Transverse colon (tissue), 4 donors: ENCODE results near the gene DUS3L.

Source experiments
- POLR2A ChIP-seq: fragments of 450-650 bp; IDR thresholded peaks from one replicate; pipeline ENCODE4 v1.6.1; 2016; ENCODE audit warnings: antibody characterized with exemption, mild to moderate bottlenecking, moderate library complexity
- POLR2AphosphoS5 ChIP-seq, 3 donors: sonication (generic); formaldehyde crosslinking; IDR thresholded peaks; one replicate each; pipeline ENCODE4 v1.6.1; 2016; ENCODE audit warnings: antibody characterized with exemption in 3 of 3
- TF ChIP-seq, protein P1 (sequence below), 5 experiments: fragments of 200-600 bp in 3 of 5; fragments of 450-650 bp in 2 of 5; sonication (generic) in 3 of 5; IDR thresholded peaks; 1 replicate in 2 of 5; 2 replicates in 3 of 5; pipeline ENCODE4 v1.5.1; 2016 to 2017; ENCODE audit warnings: antibody characterized with exemption in 5 of 5, inconsistent platforms in 3 of 5, mild to moderate bottlenecking in 2 of 5, moderate library complexity in 1 of 5

DNA sequence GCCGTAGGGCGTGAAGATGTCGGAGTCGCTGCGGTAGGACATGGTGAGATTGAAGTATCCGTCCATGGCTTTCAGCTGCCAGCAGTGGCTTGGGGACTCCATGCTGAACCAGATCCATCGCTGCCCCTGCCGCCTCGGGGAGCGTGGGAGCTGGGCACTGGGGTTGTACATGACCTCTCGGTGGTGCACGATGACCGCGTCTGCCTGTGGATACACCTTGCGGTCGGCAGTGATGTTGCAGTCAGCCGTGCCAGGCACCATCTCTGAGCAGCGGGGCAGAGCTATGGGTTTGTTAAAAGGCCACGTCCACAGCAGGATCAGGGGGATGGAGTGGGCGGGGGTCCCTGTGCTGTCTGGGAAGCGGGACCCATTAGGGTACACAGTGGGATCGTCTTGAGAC is 41.1 kb upstream of the DUS3L start:
- TF ChIP-seq, protein P1, sequence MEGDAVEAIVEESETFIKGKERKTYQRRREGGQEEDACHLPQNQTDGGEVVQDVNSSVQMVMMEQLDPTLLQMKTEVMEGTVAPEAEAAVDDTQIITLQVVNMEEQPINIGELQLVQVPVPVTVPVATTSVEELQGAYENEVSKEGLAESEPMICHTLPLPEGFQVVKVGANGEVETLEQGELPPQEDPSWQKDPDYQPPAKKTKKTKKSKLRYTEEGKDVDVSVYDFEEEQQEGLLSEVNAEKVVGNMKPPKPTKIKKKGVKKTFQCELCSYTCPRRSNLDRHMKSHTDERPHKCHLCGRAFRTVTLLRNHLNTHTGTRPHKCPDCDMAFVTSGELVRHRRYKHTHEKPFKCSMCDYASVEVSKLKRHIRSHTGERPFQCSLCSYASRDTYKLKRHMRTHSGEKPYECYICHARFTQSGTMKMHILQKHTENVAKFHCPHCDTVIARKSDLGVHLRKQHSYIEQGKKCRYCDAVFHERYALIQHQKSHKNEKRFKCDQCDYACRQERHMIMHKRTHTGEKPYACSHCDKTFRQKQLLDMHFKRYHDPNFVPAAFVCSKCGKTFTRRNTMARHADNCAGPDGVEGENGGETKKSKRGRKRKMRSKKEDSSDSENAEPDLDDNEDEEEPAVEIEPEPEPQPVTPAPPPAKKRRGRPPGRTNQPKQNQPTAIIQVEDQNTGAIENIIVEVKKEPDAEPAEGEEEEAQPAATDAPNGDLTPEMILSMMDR (IDR thresholded peaks at IDR 0.05), result no peak
- no peak for TF ChIP-seq POLR2AphosphoS5 (IDR thresholded peaks at IDR 0.05)
- TF ChIP-seq POLR2A, result no peak
